Mesothelial cell of epicardium (in vitro differentiated cells): ENCODE data around the gene MPV17. TPM values are rescaled to one million over a fixed set of nuclear protein-coding genes. Genes with fewer than 3 reads are reported as not detected.
"Not testable (repeated sequence)": the region's sequence is repeated elsewhere in the genome, so short reads cannot be mapped to it uniquely, and the experiment has no call there.

ENCODE experiments used
- DNase-seq, 2 experiments: peaks; one replicate each; pipeline ENCODE4 v3.0.0; 2021; ENCODE audit warnings: low spot score in 2 of 2; ENCODE audit not compliant: unreplicated experiment in 2 of 2
- H3K27ac Mint-ChIP-seq: 2 replicates; pipeline ENCODE4 v1.8.0; 2021; ENCODE audit warnings: mixed read lengths
- H3K27me3 Mint-ChIP-seq: 2 replicates; pipeline ENCODE4 v1.8.0; 2021; ENCODE audit warnings: low read depth, mixed read lengths
- H3K36me3 Mint-ChIP-seq: 2 replicates; pipeline ENCODE4 v1.8.0; 2021; ENCODE audit warnings: mixed read lengths
- H3K4me1 Mint-ChIP-seq: 2 replicates; pipeline ENCODE4 v1.8.0; 2021; ENCODE audit warnings: mixed read lengths
- H3K4me3 Mint-ChIP-seq: 2 replicates; pipeline ENCODE4 v1.8.0; 2021; ENCODE audit warnings: mild to moderate bottlenecking, moderate library complexity, mixed read lengths
- H3K9me3 Mint-ChIP-seq: 2 replicates; pipeline ENCODE4 v1.8.0; 2021; ENCODE audit warnings: mixed read lengths
- total RNA-seq: library from RNA; stranded (reverse); gene quantifications from 3 replicates; pipeline ENCODE4 v1.2.1, GENCODE V29; 2021
- TF ChIP-seq, protein P1 (sequence below): fragments of 200-600 bp; sonication (generic); IDR thresholded peaks from one replicate; pipeline ENCODE4 v1.5.0; 2021; ENCODE audit warnings: antibody characterized with exemption; ENCODE audit not compliant: unreplicated experiment

Gene MPV17
- total RNA-seq, 1 donor from 2014 or later: 70.0 TPM

GRCh38 chr2:27306136-27306535 lies 16.8 kb downstream of the MPV17 start:
- H3K36me3 Mint-ChIP-seq: peaks cover 11% of the 10 kb centered on the region
- peaks cover 47% of the 10 kb centered on the region for H3K27me3 Mint-ChIP-seq
- no peak overlapping the region for H3K27ac Mint-ChIP-seq
- TF ChIP-seq, protein P1, sequence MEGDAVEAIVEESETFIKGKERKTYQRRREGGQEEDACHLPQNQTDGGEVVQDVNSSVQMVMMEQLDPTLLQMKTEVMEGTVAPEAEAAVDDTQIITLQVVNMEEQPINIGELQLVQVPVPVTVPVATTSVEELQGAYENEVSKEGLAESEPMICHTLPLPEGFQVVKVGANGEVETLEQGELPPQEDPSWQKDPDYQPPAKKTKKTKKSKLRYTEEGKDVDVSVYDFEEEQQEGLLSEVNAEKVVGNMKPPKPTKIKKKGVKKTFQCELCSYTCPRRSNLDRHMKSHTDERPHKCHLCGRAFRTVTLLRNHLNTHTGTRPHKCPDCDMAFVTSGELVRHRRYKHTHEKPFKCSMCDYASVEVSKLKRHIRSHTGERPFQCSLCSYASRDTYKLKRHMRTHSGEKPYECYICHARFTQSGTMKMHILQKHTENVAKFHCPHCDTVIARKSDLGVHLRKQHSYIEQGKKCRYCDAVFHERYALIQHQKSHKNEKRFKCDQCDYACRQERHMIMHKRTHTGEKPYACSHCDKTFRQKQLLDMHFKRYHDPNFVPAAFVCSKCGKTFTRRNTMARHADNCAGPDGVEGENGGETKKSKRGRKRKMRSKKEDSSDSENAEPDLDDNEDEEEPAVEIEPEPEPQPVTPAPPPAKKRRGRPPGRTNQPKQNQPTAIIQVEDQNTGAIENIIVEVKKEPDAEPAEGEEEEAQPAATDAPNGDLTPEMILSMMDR: no peak
- H3K4me3 Mint-ChIP-seq: no peak overlapping the region
- no peaks in the 10 kb centered on the region for H3K9me3 Mint-ChIP-seq
- no peak for DNase-seq
- H3K4me1 Mint-ChIP-seq: no peaks in the 10 kb centered on the region

DNA sequence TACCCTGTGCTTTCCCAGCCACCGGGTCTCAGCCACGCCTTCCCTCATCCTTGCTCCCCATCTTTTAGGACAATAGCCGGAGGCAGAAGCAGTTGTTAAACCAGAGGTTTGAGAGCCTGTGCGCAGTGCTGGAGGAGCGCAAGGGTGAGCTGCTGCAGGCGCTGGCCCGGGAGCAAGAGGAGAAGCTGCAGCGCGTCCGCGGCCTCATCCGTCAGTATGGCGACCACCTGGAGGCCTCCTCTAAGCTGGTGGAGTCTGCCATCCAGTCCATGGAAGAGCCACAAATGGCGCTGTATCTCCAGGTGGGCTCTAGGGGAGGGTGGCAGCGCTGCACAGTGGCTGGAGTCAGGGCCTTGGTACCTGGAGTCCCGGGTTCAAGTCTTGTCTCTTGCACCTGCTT lies 17.4 kb downstream of the MPV17 start:
- no peak for DNase-seq
- no peaks in the 10 kb centered on the region for H3K9me3 Mint-ChIP-seq
- H3K4me3 Mint-ChIP-seq: no peak overlapping the region
- H3K4me1 Mint-ChIP-seq: no peaks in the 10 kb centered on the region
- TF ChIP-seq, protein P1: no peak
- no peak overlapping the region for H3K27ac Mint-ChIP-seq
- peaks cover 47% of the 10 kb centered on the region for H3K27me3 Mint-ChIP-seq
- H3K36me3 Mint-ChIP-seq: peaks cover 11% of the 10 kb centered on the region

DNA sequence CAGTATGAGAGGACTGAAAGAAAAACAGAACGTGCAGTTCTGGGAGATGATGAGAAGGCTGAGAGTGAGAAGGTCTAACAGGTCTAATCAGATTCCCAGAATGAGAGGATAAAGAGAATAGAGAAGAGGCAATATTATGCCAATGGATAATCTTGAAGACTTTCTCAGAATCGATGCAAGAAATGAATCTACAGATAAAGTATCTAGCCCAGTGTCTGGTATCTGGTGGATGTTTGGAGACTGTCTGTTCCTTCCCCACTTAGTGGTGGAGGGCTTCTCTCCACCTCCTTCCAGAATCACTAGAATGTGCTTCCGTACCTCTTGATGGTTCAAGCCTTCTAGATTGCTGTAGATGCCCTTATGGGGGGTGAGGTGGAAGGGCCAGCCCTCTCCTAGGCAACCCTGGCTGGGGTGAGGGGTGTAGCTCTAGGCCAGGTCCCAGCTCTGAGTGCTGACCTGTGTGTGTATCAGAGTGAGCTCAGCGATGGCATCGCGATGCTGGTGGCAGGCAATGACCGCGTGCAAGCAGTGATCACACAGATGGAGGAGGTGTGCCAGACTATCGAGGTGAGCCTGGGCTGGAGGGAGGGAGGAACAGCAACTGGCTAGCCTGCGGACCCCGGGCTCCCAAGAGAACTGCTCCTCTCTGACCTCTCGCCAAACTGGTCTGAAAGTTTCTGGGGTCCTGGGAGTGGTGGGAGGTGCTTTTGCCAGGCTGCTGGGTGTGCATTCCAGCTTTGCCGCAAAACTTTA lies 18.2 kb downstream of the MPV17 start:
- Mint-ChIP-seq H3K9me3 (no peaks in the 10 kb centered on the region), H3K36me3 (peaks cover 7% of the 10 kb centered on the region), H3K27ac (no peak overlapping the region), H3K4me1 (no peaks in the 10 kb centered on the region), H3K4me3 (no peak overlapping the region), H3K27me3 (peaks cover 47% of the 10 kb centered on the region)
- DNase-seq: no peak
- TF ChIP-seq, protein P1: no peak

- Mint-ChIP-seq H3K4me1 (no peaks in the 10 kb centered on the region), H3K36me3 (no peaks in the 10 kb centered on the region), H3K27me3 (peaks cover 47% of the 10 kb centered on the region), H3K9me3 (no peaks in the 10 kb centered on the region), H3K4me3 (peak overlapping the region; percentile 31), H3K27ac (no peak overlapping the region)
- no peak for DNase-seq
- TF ChIP-seq, protein P1: peak; percentile 88
These were observed 19.5 kb downstream of the MPV17 start for GRCh38 chr2:27303093-27304025.

GRCh38 chr2:27300606-27301005 lies 22.3 kb downstream of the MPV17 start:
- not testable (repeated sequence) for DNase-seq, H3K4me1 Mint-ChIP-seq, H3K27ac Mint-ChIP-seq, H3K4me3 Mint-ChIP-seq, H3K9me3 Mint-ChIP-seq, H3K36me3 Mint-ChIP-seq
- peaks cover 35% of the 10 kb centered on the region for H3K27me3 Mint-ChIP-seq
